Transverse colon (tissue), 4 donors: ENCODE measurements around the gene AKAP13.

ENCODE experiments used
- EP300 ChIP-seq: sonication (generic); formaldehyde crosslinking; IDR thresholded peaks from one replicate; pipeline ENCODE4 v1.6.1; 2017; ENCODE audit warnings: antibody characterized with exemption, low read depth
- POLR2A ChIP-seq: fragments of 450-650 bp; IDR thresholded peaks from one replicate; pipeline ENCODE4 v1.6.1; 2016; ENCODE audit warnings: antibody characterized with exemption, mild to moderate bottlenecking, moderate library complexity
- POLR2AphosphoS5 ChIP-seq, 3 donors: sonication (generic); formaldehyde crosslinking; IDR thresholded peaks; one replicate each; pipeline ENCODE4 v1.6.1; 2016; ENCODE audit warnings: antibody characterized with exemption in 3 of 3
- TF ChIP-seq, protein P1 (sequence below), 5 experiments: fragments of 200-600 bp in 3 of 5; fragments of 450-650 bp in 2 of 5; sonication (generic) in 3 of 5; IDR thresholded peaks; 1 replicate in 2 of 5; 2 replicates in 3 of 5; pipeline ENCODE4 v1.5.1; 2016 to 2017; ENCODE audit warnings: antibody characterized with exemption in 5 of 5, inconsistent platforms in 3 of 5, mild to moderate bottlenecking in 2 of 5, moderate library complexity in 1 of 5

GRCh38 chr15:85757073-85757938, 376.9 kb downstream of the AKAP13 start:
- TF ChIP-seq, protein P1, sequence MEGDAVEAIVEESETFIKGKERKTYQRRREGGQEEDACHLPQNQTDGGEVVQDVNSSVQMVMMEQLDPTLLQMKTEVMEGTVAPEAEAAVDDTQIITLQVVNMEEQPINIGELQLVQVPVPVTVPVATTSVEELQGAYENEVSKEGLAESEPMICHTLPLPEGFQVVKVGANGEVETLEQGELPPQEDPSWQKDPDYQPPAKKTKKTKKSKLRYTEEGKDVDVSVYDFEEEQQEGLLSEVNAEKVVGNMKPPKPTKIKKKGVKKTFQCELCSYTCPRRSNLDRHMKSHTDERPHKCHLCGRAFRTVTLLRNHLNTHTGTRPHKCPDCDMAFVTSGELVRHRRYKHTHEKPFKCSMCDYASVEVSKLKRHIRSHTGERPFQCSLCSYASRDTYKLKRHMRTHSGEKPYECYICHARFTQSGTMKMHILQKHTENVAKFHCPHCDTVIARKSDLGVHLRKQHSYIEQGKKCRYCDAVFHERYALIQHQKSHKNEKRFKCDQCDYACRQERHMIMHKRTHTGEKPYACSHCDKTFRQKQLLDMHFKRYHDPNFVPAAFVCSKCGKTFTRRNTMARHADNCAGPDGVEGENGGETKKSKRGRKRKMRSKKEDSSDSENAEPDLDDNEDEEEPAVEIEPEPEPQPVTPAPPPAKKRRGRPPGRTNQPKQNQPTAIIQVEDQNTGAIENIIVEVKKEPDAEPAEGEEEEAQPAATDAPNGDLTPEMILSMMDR (IDR thresholded peaks at IDR 0.05), result no peak
- no peak for TF ChIP-seq POLR2AphosphoS5 (IDR thresholded peaks at IDR 0.05)
- TF ChIP-seq POLR2A, result no peak
- TF ChIP-seq EP300, result no peak
